GM18505 (cell line): Measurements from ENCODE around the gene TMPRSS13.

Source experiments
- ATAC-seq: cut with Tn5 transposase; IDR thresholded peaks from one replicate; pipeline ENCODE4 v1.9.1; 2021; ENCODE audit not compliant: unreplicated experiment
- POLR2A ChIP-seq: IDR thresholded peaks from 4 replicates; pipeline ENCODE4 v1.6.1; 2011; ENCODE audit warnings: borderline replicate concordance; ENCODE audit not compliant: insufficient read depth, insufficient read length; ENCODE audit errors: extremely low read depth

Gene TMPRSS13

DNA sequence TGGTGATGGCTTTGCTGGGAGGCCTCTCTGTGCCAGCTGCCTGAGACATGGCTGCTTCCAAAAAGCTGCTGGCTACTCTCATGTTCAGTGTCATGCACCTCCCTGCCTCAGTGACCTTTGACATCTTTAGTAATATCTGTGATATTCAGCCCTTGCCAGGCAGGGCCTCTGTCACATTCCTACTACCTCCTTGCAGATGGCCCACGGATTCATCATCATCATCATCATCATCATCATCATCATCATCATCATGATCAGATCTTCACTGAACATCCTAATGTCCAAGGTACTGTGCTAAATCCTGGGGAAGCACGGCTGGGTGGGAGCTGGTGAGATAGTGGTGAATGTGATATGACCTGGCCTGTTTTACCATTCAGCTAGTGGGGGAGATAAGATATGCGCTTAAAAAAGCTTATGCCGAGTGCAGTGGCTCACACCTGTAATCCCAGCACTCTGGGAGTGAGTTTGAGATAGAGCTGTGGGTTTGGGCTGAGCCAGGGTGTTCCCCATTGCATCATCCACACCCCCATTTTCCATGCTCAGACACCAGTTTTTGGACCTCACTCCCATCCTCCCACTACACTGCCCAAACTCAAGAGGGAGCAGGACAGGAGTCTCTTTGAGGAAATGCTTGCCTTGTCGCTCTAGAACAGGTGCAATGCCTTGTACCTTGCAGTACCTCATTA lies 17.1 kb upstream of the TMPRSS13 start:
- ATAC-seq, result no peak
- TF ChIP-seq POLR2A, result no peak

DNA sequence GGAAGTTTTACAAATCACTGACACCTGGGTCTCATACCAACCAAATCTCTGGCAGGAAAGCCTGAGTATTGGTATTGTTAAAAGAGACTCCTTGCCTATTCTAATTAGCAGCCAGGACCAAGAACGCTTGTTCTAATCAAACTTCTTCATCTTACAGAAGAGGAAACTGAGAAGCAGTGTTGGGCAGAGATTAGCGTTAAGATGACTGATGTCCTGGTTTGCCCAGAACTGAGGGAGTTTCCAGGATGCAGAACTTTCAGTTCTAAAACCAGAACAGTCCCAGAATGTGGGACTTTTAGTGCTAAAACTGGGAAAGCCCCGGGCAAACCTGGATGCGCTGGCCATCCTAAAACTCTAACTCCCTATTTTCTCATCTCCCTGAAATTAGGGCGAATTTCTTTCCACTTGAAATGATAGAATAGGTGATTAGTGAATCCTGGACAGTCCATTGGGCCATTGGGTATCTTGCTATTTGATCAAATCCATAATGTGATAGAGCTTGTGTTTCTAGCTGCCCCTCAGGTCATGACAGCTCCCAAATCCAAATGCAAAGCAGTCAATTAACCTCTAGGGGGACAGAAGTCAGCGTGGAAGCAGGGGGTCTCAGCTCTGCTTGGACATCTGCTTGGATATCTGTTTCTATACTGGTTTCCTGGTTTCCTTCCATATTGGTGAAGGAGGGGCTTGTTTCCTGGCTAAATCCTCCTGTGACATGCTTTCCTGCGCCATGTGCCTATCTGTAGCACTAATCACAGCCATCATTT lies 16.0 kb upstream of the TMPRSS13 start:
- no peak for ATAC-seq
- TF ChIP-seq POLR2A, result no peak

DNA sequence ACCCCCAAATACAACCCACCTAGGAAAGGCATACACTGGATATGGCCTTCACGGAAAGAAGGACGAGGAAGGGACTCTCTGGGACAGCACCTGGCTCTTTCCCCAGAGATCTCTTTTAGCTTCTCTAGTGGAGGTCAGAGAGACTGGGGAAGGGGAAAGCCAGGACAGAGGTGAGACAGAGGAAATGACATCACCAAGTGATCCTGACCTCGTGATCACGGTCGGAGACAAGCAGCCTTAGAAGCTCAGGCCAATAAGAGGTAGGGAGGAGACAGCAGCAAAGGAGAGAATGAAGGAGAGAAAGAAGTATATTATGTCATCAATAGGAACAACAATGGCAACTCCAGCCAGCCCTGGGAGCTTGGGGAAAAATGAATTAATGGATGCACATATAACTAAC lies 15.4 kb upstream of the TMPRSS13 start:
- ATAC-seq, result no peak

GRCh38 chr11:117941976-117942654 lies 12.9 kb upstream of the TMPRSS13 start:
- ATAC-seq, result no peak
- no peak for TF ChIP-seq POLR2A

More for the DNA sequence above, 15.4 kb upstream of the TMPRSS13 start:
- TF ChIP-seq POLR2A, result no peak

DNA sequence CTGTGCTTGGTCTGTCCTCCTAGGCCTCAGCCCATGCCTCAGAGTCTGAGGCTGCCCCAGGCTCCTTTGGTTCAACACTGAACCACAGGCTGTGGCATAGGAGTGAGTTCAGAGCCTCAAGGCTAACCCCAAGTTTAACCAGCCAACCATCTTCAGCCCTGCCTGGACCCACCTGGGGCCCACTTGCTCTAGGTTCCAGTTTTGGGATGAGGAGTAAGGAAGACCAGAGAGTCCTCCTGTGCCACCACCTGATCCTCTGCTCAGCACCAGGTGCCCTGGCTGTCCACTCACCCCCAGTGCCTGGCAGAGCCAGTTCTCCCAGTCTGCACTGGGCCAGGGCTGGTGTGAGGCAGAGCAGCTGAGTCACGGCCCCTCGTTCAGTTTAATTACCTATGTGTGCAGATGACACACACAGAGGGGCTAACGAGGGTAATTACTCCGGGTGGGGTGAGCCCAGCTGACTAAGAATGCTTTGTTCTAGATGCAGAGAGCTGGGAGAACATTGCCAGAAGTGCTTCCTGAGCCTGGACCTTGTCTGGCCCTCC lies 12.0 kb upstream of the TMPRSS13 start:
- no peak for ATAC-seq
- TF ChIP-seq POLR2A, result no peak

- no peak for TF ChIP-seq POLR2A
- no peak for ATAC-seq
Observed at GRCh38 chr11:117940736-117941135, 11.5 kb upstream of the TMPRSS13 start.

DNA sequence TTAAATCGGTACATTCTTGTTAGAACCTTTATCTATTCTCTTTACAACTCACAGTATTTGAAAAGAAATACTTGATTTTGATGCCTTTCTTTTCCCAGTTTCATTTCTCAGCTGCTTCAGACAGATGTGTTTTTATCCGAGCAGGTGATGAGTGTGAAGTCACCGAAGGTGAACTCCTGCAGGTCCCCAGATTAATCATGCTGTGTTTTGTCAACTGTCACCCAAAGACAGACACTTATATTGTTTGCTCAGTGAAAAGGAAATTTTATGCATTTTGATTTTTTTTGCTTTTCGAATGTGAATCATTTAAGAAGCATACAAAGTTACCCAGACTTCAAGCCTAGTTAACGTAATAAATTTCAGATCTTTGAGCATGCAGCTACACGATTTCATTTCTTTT lies 7.8 kb upstream of the TMPRSS13 start:
- ATAC-seq, result no peak

GRCh38 chr11:117934526-117935307 lies 5.5 kb upstream of the TMPRSS13 start:
- no peak for TF ChIP-seq POLR2A
- no peak for ATAC-seq

More for the DNA sequence above, 7.8 kb upstream of the TMPRSS13 start:
- no peak for TF ChIP-seq POLR2A

- ATAC-seq, result no peak
- no peak for TF ChIP-seq POLR2A
Observed at GRCh38 chr11:117933930-117934329, 4.7 kb upstream of the TMPRSS13 start.

- TF ChIP-seq POLR2A, result no peak
- ATAC-seq, result no peak
Observed at GRCh38 chr11:117933475-117933874, 4.3 kb upstream of the TMPRSS13 start.

DNA sequence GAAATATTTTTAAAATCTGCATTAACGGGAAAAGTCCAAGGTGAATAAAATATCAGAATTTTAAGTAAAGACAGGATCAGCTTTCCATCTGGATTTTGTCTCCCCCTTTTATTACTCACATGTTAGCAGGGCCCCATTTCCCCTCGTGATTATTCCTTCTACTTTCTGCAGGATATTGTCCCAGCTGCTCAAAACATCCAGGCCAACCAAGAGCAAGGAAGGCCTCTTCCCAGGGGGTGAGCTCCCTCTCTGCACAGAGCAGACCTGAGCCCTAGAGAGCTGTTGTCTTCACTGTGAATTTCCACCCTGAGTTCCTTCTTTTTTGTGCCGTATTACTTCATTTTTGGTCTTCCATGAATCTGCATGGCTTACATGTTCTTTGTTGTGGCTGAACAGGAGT lies 3.7 kb upstream of the TMPRSS13 start:
- ATAC-seq, result no peak
- no peak for TF ChIP-seq POLR2A

DNA sequence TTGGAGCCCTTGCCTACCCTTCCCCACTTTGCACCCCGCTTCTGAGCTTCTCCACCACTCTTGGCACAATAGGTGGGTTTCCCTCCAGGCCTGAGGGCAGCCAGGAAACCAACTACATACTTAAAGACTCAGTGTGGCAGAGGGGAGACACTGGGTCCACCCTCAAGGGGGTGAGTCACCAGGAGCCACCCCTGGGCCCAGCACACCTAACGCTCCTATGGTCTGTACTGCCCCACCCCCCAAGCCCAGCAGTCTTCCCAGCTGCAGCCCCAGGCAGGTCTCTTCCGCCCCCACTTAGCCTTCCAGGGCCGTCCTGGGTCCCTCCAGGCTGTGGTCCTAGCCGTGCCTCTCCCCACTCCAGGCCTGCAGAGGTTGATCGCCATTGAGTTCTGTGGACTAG lies 3.2 kb upstream of the TMPRSS13 start:
- no peak for TF ChIP-seq POLR2A
- ATAC-seq, result no peak

GRCh38 chr11:117931971-117932370 lies 2.8 kb upstream of the TMPRSS13 start:
- TF ChIP-seq POLR2A, result no peak
- ATAC-seq, result peak; percentile 49
